ENCODE results near the gene CRYBA1.

- TF ChIP-seq EZH2 (IDR thresholded peaks at IDR 0.05; ENCODE audit: low read length) (no peak), CTCF (optimal IDR thresholded peaks at IDR 0.05 in 1 of 3, IDR thresholded peaks at IDR 0.05 in 1 of 3, conservative IDR thresholded peaks at IDR 0.05 in 1 of 3; ENCODE audit: extremely low read depth in 1 of 3, insufficient read depth in 2 of 3, low read length in 3 of 3) (no peak)
Measured at GRCh38 chr17:29295420-29295819, 48.8 kb downstream of the CRYBA1 start.

All from keratinocyte (primary cell).